ENCODE measurements around the gene MORF4L2. TPM values are rescaled to one million over a fixed set of nuclear protein-coding genes. Genes with fewer than 3 reads are reported as not detected.

The MORF4L2 gene
- 425 TPM for total RNA-seq

DNA sequence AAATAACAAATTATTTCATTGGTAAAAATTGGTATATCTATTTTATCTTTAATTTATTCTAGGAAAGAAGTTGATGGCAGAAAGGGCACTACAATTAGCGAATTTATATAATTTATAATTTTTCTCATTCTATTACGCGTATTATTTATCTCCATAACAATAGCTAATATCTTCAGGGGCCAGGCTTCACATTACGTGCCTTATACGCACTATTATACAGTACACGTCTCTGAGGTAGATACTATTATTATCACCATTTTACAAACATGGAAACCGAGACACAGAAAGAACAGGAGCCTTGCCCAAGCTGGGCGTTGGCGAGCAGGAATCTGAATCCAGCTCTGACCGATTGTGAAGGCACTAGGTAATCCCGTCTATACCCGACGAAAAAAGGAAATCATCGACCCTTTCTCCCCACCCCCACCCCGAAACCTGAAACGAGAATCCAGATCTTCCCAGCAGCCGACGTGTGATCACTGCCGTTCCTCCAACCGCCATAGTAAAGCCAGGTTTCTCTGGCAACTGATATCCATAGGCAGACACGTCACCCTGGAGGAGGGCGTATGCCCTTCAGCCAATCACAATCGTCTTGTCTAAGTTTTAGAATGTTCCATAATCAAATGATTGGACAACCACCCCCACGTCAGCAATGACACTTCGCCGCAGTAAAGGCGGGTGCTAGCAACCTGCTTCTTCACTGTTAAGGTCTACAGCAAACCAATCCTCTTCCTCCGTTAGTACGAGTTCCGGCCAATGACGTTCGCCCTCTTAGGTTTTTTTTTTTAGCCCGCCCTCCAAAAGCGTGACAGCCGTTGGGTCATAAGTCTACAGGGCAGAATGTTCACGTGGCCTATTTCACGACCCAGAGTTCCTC is at the start of gene MORF4L2:
Gene MORF4L2, minus strand, starts transcription at position 501 of the 874 bp plus-strand sequence. CDS start 9,672 bp downstream, outside the sequence.
- peak; percentile 53 to 57 for DNase-seq (ENCODE audit: low spot score in 2 of 2)
- peak; percentile 95 for FAIRE-seq

GRCh38 chrX:103734125-103734760 is 47.7 kb upstream of the MORF4L2 start:
- DNase-seq (ENCODE audit: low spot score in 2 of 2) = no peak
- FAIRE-seq = no peak

- DNase-seq (ENCODE audit: low spot score in 2 of 2) (no peak), FAIRE-seq (no peak)
These were observed 46.5 kb upstream of the MORF4L2 start for GRCh38 chrX:103733017-103733416.

GRCh38 chrX:103730796-103731493 is 44.4 kb upstream of the MORF4L2 start:
- DNase-seq (ENCODE audit: low spot score in 2 of 2) (no peak), FAIRE-seq (no peak)

DNA sequence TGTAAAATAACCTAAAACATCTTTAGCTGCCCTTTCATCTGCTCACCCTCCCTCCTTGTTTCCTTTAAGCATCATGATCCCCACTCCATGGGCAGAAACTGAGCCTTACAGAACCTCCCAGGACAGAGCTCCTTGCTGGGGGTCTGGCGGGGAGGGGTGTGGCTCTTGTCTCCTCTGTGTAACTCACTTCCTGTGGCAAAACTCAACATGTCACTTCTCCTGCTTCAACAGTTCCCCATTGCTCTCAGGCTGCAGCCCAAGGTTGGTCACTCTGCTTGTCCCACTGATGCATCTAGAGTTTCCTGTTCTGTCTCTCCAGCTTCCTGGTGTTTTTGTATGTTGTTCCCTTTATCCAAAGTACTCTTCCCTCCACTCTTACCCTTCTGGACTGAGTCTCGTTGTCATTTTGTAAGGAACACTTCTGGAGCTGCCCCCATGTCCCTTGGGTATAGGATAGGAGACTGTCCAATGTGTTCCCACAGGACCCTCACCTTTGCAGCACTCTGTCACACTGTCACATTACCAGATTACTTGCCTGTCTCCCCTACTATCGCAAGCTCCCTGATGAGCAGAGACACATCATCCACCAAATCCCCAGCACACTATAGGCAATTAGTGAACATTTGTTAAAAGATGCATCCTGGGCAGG is 43.8 kb upstream of the MORF4L2 start:
- no peak for DNase-seq (ENCODE audit: low spot score in 2 of 2)
- no peak for FAIRE-seq

DNA sequence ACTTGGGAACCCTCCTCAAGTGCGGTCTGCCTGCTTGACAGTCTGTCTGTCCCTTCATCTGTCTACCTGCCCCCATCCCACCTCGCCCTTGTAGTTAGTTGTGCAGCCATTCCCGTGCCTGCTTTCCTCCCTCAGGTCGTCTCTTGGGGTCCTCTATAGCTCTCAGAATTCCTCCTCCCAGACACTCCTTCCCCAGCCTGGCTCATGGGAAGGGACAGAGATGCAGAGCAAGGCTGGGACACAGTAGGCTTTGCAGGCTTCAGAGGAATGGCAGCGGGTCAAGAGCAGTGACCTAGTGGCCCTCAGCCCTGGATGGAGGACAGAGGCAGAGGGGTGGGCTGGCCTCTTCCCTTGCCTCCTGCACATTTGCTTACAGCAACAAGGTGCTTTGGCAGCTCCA is 42.5 kb upstream of the MORF4L2 start:
- DNase-seq (ENCODE audit: low spot score in 2 of 2) = no peak
- no peak for FAIRE-seq

DNA sequence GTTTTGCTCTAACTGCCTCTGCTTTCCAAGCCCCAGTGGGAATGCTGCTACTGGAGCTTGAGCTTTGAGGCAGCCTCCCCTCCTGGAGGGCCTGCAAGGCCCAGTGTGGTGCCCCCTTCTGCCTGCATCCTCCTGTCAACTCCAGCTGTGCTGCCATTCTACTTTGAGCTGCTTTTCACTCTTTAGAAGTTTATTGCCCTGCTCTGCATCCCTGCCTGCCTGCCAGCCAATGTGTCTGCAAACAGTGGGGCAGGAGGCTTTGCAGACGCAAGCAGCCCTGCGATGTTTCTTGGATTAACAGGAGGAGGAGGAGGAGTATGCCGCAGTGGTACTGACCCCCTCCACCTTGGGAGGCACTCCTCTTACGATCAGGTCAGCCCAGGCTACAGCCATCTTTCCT is 40.6 kb upstream of the MORF4L2 start:
- no peak for FAIRE-seq

DNA sequence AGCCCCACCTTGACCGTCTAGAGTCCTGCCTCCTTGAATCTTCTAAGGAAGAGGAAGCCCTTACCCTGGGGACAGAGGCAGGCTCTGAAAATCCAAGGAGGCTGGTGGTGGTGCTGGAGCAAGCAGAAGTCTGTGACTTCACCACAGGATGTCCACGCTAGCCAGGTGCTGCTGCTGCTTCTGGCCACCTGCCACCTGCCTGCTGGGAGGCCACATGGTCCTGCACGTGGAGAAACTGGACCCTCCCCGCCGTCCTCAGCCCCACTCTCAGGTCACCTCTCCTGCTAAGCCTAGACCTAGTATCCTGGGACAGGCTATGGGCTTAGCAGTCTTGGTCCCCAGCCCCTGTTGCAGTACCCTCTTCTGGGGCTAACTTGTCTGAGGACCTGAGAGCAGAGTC is 40.0 kb upstream of the MORF4L2 start:
- FAIRE-seq = no peak
- DNase-seq (ENCODE audit: low spot score in 2 of 2) = no peak

More for the DNA sequence above, 40.6 kb upstream of the MORF4L2 start:
- DNase-seq (ENCODE audit: low spot score in 2 of 2) = no peak

GRCh38 chrX:103722505-103722904 is 36.0 kb upstream of the MORF4L2 start:
- DNase-seq (ENCODE audit: low spot score in 2 of 2) (no peak), FAIRE-seq (no peak)

GRCh38 chrX:103718120-103718519 is 31.6 kb upstream of the MORF4L2 start:
- FAIRE-seq (no peak), DNase-seq (ENCODE audit: low spot score in 2 of 2) (no peak)

DNA sequence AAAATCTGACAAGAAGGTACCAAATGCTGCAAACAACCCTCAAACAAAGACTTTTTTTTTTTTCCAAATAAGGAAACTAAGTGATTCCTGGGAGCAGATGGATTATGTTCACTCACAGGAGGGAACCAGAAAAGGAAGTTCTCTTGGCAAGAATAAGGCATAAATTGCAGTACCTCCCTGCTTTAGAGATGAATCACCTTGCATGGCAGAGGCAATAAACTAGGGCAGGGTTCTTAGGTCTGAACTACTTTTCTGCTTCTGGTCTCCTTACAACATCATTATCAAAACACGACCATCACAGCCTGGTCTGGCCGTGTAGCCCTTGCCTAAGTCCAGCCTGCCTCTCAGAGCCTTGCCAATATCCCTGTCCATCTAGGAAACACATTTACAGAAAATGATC is 30.5 kb upstream of the MORF4L2 start:
- DNase-seq (ENCODE audit: low spot score in 2 of 2) = no peak
- no peak for FAIRE-seq

- FAIRE-seq (no peak), DNase-seq (ENCODE audit: low spot score in 2 of 2) (no peak)
These were observed 24.1 kb upstream of the MORF4L2 start, which contains the start of gene TMEM31 for GRCh38 chrX:103710609-103711008. Gene TMEM31, plus strand, starts transcription at chrX:103710909. Its CDS starts 1,350 bp downstream, at chrX:103712259.

- peak in 1 of 2 donors; percentile 17 for DNase-seq (ENCODE audit: low spot score in 2 of 2)
- FAIRE-seq = no peak
These were observed 18.4 kb upstream of the MORF4L2 start for GRCh38 chrX:103704863-103705262.

GRCh38 chrX:103699243-103699642 is 12.7 kb upstream of the MORF4L2 start:
- no peak for FAIRE-seq
- DNase-seq (ENCODE audit: low spot score in 2 of 2) = no peak

- no peak for FAIRE-seq
These were observed 11.2 kb upstream of the MORF4L2 start for GRCh38 chrX:103697687-103698086.

DNA sequence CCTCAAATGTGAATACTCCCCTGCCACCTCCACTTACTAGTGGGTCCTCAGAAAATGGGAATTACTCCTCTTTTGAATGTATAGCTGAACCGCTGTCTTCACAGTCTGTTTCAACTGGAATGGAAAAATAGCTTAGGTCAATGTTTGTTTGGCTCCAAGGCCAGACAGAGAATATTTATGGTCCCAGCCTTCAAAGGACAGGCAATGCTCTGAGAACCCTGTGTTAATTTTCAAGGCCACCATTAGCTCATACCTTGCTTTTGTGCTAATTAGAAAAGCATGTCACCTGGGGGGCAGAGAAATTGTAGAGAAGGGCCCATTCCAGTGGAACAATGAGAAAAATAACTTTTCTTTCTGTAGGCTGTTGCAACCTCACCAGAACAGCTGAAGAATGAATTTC is 4.6 kb upstream of the MORF4L2 start:
- FAIRE-seq (no peak), DNase-seq (ENCODE audit: low spot score in 2 of 2) (no peak)

More at GRCh38 chrX:103697687-103698086, 11.2 kb upstream of the MORF4L2 start:
- DNase-seq (ENCODE audit: low spot score in 2 of 2) = no peak

DNA sequence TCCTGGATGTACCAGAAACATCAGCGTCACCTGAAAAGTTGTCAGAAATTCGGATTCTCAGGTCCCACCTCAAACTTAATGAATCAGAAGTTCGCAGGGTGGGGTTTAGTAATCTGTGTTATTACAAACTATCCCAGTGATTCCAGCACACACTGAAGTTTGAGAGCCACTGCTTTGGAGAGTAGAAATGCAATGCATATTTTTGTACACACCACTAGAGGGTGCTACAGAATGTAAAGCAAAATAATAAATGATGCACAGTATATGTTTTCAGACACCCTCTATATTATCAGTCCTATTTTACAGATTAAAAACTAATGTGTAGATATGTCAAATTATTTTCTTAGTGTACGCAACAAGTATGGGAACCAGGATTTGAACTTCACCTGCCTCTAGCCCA is 2.4 kb upstream of the MORF4L2 start:
- FAIRE-seq (peak; percentile 96), DNase-seq (ENCODE audit: low spot score in 2 of 2) (peak in 1 of 2 donors; percentile 28)

GRCh38 chrX:103687696-103688201 is 1.2 kb upstream of the MORF4L2 start:
- DNase-seq (ENCODE audit: low spot score in 2 of 2) (peak in 1 of 2 donors; percentile 32), FAIRE-seq (no peak)

GRCh38 chrX:103687073-103687695 is 685 bp upstream of the MORF4L2 start:
- peak in 1 of 2 donors; percentile 42 for DNase-seq (ENCODE audit: low spot score in 2 of 2)
- no peak for FAIRE-seq

DNA sequence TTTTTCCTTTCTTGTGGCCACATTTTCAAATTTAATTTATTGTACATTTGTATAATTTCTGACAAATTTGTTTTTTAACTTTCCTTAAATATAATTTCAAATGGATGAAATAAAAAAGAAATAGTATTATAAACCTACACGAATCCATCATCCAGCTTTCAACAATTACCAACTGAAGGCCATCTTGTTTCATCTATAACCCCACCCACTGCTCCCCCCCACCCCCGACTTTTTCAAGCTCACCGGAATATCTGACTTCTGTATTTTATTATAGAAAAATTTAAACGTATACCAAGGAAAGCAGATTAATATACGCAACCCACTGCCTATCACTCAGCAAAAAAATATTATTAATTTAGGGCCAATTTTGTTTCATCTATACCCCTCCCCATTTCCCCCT is 1.1 kb downstream of the MORF4L2 start:
- no peak for FAIRE-seq
- DNase-seq (ENCODE audit: low spot score in 2 of 2) = no peak

All from frontal cortex (tissue), 4 donors.